IPS-20b (cell line): ENCODE data around the gene USP49.

Experiments used
- H3K27ac ChIP-seq: one replicate; pipeline ENCODE4 v1.5.1; 2013; ENCODE audit warnings: low read length
- H3K27me3 ChIP-seq: 2 replicates; pipeline ENCODE4 v1.6.1; 2013; ENCODE audit warnings: mild to moderate bottlenecking, low read length, inconsistent platforms; ENCODE audit not compliant: insufficient read depth
- H3K36me3 ChIP-seq: 2 replicates; pipeline ENCODE4 v1.6.1; 2013; ENCODE audit warnings: low read depth, mild to moderate bottlenecking, inconsistent platforms, low read length, moderate library complexity; ENCODE audit not compliant: insufficient read depth
- H3K4me1 ChIP-seq: 2 replicates; pipeline ENCODE4 v1.6.1; 2013; ENCODE audit warnings: mild to moderate bottlenecking, control low read depth, inconsistent platforms, low read length, moderate library complexity; ENCODE audit not compliant: insufficient read depth
- H3K4me3 ChIP-seq: 2 replicates; pipeline ENCODE4 v1.5.1; 2013; ENCODE audit warnings: mild to moderate bottlenecking, low read length, inconsistent platforms
- H3K9ac ChIP-seq: 2 replicates; pipeline ENCODE4 v1.6.1; 2013; ENCODE audit warnings: low read depth, mild to moderate bottlenecking, inconsistent platforms, low read length, moderate library complexity
- H3K9me3 ChIP-seq: 2 replicates; pipeline ENCODE4 v1.6.1; 2013; ENCODE audit warnings: mild to moderate bottlenecking, low read depth, low read length, inconsistent platforms; ENCODE audit not compliant: insufficient read depth

The USP49 gene

GRCh38 chr6:41858703-41859102 is 36.5 kb downstream of the USP49 start:
- Histone ChIP-seq H3K27me3 (no peaks in the 10 kb centered on the region), H3K36me3 (no peaks in the 10 kb centered on the region), H3K27ac (no peak overlapping the region), H3K9ac (no peak overlapping the region), H3K4me1 (no peaks in the 10 kb centered on the region), H3K9me3 (no peaks in the 10 kb centered on the region), H3K4me3 (no peak overlapping the region)

GRCh38 chr6:41850861-41851260 is 44.3 kb downstream of the USP49 start:
- Histone ChIP-seq H3K4me1 (peaks cover 2% of the 10 kb centered on the region; the same call in 1 of the 2 replicates), H3K36me3 (no peaks in the 10 kb centered on the region), H3K9me3 (no peaks in the 10 kb centered on the region), H3K27ac (no peak overlapping the region), H3K27me3 (no peaks in the 10 kb centered on the region), H3K9ac (no peak overlapping the region), H3K4me3 (no peak overlapping the region)

- Histone ChIP-seq H3K27me3 (no peaks in the 10 kb centered on the region), H3K4me3 (no peak overlapping the region), H3K9ac (no peak overlapping the region), H3K9me3 (no peaks in the 10 kb centered on the region), H3K27ac (no peak overlapping the region), H3K36me3 (no peaks in the 10 kb centered on the region), H3K4me1 (peaks cover 2% of the 10 kb centered on the region; the same call in 1 of the 2 replicates)
Observed at GRCh38 chr6:41846666-41847237, 48.4 kb downstream of the USP49 start.

- H3K27ac ChIP-seq, result no peak overlapping the region
Observed at GRCh38 chr6:41843178-41843577, 52.0 kb downstream of the USP49 start.

GRCh38 chr6:41840326-41840725 is 54.8 kb downstream of the USP49 start:
- no peaks in the 10 kb centered on the region for H3K36me3 ChIP-seq
- H3K27ac ChIP-seq, result no peak overlapping the region
- H3K27me3 ChIP-seq, result no peaks in the 10 kb centered on the region
- H3K9ac ChIP-seq, result no peak overlapping the region
- H3K4me3 ChIP-seq, result no peak overlapping the region
- H3K4me1 ChIP-seq, result no peaks in the 10 kb centered on the region
- no peaks in the 10 kb centered on the region for H3K9me3 ChIP-seq

More at GRCh38 chr6:41843178-41843577, 52.0 kb downstream of the USP49 start:
- Histone ChIP-seq H3K27me3 (no peaks in the 10 kb centered on the region), H3K36me3 (no peaks in the 10 kb centered on the region), H3K4me3 (no peak overlapping the region), H3K9me3 (no peaks in the 10 kb centered on the region), H3K4me1 (peaks cover 2% of the 10 kb centered on the region; the same call in 1 of the 2 replicates), H3K9ac (no peak overlapping the region)

GRCh38 chr6:41836660-41837052 is 58.5 kb downstream of the USP49 start:
- H3K27me3 ChIP-seq, result no peaks in the 10 kb centered on the region
- no peak overlapping the region for H3K9ac ChIP-seq
- H3K27ac ChIP-seq, result no peak overlapping the region
- H3K4me3 ChIP-seq, result no peak overlapping the region
- H3K9me3 ChIP-seq, result no peaks in the 10 kb centered on the region
- H3K36me3 ChIP-seq, result no peaks in the 10 kb centered on the region
- no peaks in the 10 kb centered on the region for H3K4me1 ChIP-seq

GRCh38 chr6:41836022-41836659 is 59.0 kb downstream of the USP49 start:
- Histone ChIP-seq H3K9me3 (no peaks in the 10 kb centered on the region), H3K27ac (no peak overlapping the region), H3K9ac (no peak overlapping the region), H3K4me3 (no peak overlapping the region), H3K4me1 (no peaks in the 10 kb centered on the region), H3K36me3 (no peaks in the 10 kb centered on the region), H3K27me3 (no peaks in the 10 kb centered on the region)

- H3K27ac ChIP-seq, result no peak overlapping the region
- no peaks in the 10 kb centered on the region for H3K9me3 ChIP-seq
- H3K36me3 ChIP-seq, result no peaks in the 10 kb centered on the region
- H3K9ac ChIP-seq, result no peak overlapping the region
- H3K4me1 ChIP-seq, result no peaks in the 10 kb centered on the region
- no peak overlapping the region for H3K4me3 ChIP-seq
- no peaks in the 10 kb centered on the region for H3K27me3 ChIP-seq
Observed at GRCh38 chr6:41832263-41832662, 62.9 kb downstream of the USP49 start.

GRCh38 chr6:41826343-41827022 is 68.7 kb downstream of the USP49 start:
- Histone ChIP-seq H3K27ac (no peak overlapping the region), H3K4me3 (no peak overlapping the region), H3K36me3 (no peaks in the 10 kb centered on the region), H3K4me1 (no peaks in the 10 kb centered on the region), H3K27me3 (no peaks in the 10 kb centered on the region), H3K9ac (no peak overlapping the region), H3K9me3 (no peaks in the 10 kb centered on the region)

GRCh38 chr6:41824571-41825569 is 70.3 kb downstream of the USP49 start:
- Histone ChIP-seq H3K4me1 (no peaks in the 10 kb centered on the region), H3K36me3 (no peaks in the 10 kb centered on the region), H3K27ac (no peak overlapping the region)

GRCh38 chr6:41823178-41823577 is 72.0 kb downstream of the USP49 start:
- no peak overlapping the region for H3K4me3 ChIP-seq
- no peak overlapping the region for H3K9ac ChIP-seq
- H3K9me3 ChIP-seq, result no peaks in the 10 kb centered on the region
- no peaks in the 10 kb centered on the region for H3K36me3 ChIP-seq
- H3K27me3 ChIP-seq, result no peaks in the 10 kb centered on the region
- no peaks in the 10 kb centered on the region for H3K4me1 ChIP-seq
- no peak overlapping the region for H3K27ac ChIP-seq

More at GRCh38 chr6:41824571-41825569, 70.3 kb downstream of the USP49 start:
- H3K4me3 ChIP-seq, result no peak overlapping the region
- no peaks in the 10 kb centered on the region for H3K9me3 ChIP-seq
- H3K9ac ChIP-seq, result no peak overlapping the region
- H3K27me3 ChIP-seq, result no peaks in the 10 kb centered on the region
